ENCODE results near the gene ATP5IF1. TPM values are rescaled to one million over a fixed set of nuclear protein-coding genes. Genes with fewer than 3 reads are reported as not detected.

The ATP5IF1 gene
- total RNA-seq, 1 donor from 2014 or later, result 87.2 TPM

GRCh38 chr1:28241638-28242241, 5.8 kb downstream of the ATP5IF1 start:
- DNase-seq (no peak), ATAC-seq (no peak)
- Histone ChIP-seq H3K4me1 (peaks cover 10% of the 10 kb centered on the region), H3K27ac (no peak overlapping the region), H3K9me3 (no peaks in the 10 kb centered on the region), H3K4me3 (no peak overlapping the region), H3K27me3 (no peaks in the 10 kb centered on the region), H3K36me3 (peaks cover 4% of the 10 kb centered on the region)
- TF ChIP-seq, protein P1, sequence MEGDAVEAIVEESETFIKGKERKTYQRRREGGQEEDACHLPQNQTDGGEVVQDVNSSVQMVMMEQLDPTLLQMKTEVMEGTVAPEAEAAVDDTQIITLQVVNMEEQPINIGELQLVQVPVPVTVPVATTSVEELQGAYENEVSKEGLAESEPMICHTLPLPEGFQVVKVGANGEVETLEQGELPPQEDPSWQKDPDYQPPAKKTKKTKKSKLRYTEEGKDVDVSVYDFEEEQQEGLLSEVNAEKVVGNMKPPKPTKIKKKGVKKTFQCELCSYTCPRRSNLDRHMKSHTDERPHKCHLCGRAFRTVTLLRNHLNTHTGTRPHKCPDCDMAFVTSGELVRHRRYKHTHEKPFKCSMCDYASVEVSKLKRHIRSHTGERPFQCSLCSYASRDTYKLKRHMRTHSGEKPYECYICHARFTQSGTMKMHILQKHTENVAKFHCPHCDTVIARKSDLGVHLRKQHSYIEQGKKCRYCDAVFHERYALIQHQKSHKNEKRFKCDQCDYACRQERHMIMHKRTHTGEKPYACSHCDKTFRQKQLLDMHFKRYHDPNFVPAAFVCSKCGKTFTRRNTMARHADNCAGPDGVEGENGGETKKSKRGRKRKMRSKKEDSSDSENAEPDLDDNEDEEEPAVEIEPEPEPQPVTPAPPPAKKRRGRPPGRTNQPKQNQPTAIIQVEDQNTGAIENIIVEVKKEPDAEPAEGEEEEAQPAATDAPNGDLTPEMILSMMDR (IDR thresholded peaks at IDR 0.05), result no peak
- intact Hi-C loops (cut with DNase I), result no loop called here

DNA sequence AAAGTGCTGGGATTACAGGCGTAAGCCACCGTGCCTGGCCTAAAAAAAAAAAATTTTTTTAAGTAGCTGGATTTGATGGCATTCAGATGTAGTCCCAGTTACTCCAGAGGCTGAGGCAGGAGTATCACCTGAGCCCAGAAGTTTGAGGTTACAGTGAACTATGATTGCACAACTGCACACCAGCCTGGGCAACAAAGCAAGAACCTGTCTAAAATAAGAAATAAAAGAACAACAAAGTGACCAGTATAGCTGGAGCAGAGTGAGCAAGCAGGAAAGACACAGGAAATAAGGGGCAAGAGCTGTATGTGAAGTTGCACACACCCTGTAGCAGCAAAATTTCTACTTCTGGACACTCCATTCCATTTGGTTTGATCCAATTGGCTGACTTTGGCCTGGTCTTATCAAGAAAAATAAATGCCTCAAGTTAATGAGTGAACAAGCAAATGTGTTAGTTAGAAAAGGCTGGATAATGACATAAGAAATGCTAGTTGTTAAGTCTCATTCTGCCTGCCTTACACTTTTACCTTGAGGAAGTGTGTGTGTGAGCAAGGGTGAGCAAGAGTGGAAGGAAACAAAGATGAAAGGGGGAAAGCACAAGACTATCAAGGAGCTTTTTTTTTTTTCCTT, 7.9 kb downstream of the ATP5IF1 start:
- Histone ChIP-seq H3K4me3 (no peak overlapping the region), H3K36me3 (no peaks in the 10 kb centered on the region), H3K27me3 (no peaks in the 10 kb centered on the region), H3K9me3 (no peaks in the 10 kb centered on the region), H3K4me1 (peaks cover 14% of the 10 kb centered on the region), H3K27ac (no peak overlapping the region)
- DNase-seq, result no peak
- TF ChIP-seq, protein P1 (IDR thresholded peaks at IDR 0.05), result no peak
- intact Hi-C loops (cut with DNase I), result no loop called here
- ATAC-seq, result no peak

DNA sequence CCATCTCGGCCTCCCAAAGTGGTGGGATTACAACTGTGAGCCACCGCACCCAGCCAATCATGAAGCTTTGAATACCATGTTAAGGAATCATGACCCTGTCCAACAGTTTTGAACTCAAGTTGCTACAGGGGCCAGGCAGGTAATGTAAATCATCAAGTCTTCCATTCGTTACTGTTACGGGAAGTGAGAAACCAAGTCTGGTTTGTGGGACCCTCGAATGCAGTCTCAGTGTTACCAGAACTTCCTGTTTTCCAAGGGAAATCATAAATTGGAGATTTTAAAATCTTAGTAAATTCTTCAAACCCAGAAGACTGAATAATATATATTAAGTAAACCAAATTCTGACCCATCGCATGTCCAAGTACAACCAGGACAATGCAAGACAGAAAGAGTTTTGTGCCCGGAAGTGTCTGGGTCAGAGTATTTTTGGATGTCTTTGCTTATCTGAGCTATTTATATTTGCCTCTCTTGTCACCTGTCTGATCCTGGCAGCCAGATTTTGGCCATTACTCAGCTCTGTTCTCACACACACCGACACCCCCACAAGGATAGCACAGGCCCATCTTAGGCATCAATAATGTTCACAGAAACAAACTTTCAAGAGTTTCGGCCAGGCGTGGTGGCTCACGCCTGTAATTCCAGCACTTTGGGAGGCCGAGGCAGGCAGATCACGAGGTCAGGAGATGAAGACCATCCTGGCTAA, 8.8 kb downstream of the ATP5IF1 start:
- intact Hi-C loops (cut with DNase I), result no loop called here
- DNase-seq (no peak), ATAC-seq (no peak)
- TF ChIP-seq, protein P1 (IDR thresholded peaks at IDR 0.05), result no peak
- no peaks in the 10 kb centered on the region for H3K36me3 ChIP-seq
- peaks cover 23% of the 10 kb centered on the region for H3K4me1 ChIP-seq
- H3K9me3 ChIP-seq, result no peaks in the 10 kb centered on the region
- H3K4me3 ChIP-seq, result no peak overlapping the region
- no peaks in the 10 kb centered on the region for H3K27me3 ChIP-seq
- no peak overlapping the region for H3K27ac ChIP-seq

GRCh38 chr1:28246427-28246832, 10.5 kb downstream of the ATP5IF1 start:
- TF ChIP-seq, protein P1 (IDR thresholded peaks at IDR 0.05), result no peak
- DNase-seq (no peak), ATAC-seq (no peak)
- Histone ChIP-seq H3K27ac (peak overlapping the region; percentile 81), H3K4me1 (peaks cover 36% of the 10 kb centered on the region), H3K27me3 (no peaks in the 10 kb centered on the region), H3K4me3 (peak overlapping the region; percentile 58), H3K36me3 (no peaks in the 10 kb centered on the region), H3K9me3 (no peaks in the 10 kb centered on the region)
- intact Hi-C loops (cut with DNase I), result no loop called here

DNA sequence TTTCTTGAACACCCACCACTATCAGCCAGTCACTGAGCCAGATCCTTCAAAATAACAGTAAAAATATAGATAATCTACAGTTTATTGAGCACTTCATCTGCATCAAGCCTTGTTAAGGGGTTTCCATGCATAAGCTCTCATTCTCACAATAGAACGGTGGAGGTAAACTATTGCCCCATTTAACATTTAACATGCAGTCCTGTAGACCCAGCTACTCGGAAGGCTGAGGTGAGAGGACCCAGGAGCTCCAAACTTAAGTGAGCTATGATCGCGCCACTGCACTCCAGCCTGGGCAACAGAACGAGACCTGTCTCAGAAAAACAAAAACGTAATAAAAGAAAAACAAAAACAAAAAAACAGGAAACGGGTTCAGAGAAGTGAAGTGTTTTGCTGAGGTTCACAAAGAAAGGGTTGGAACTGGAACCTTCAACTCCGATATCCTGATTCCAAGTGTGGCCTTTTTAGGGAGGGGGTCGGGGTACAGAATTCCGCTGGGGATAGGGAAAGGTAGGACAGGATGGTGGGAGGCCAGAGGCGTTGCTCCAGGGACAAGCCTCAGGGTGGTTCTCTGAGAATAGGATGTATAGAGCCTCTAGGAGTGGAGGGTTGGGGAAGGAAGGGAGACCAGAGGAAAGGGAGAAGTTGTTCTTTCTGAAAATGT, 11.8 kb downstream of the ATP5IF1 start:
- intact Hi-C loops (cut with DNase I), result no loop called here
- TF ChIP-seq, protein P1 (IDR thresholded peaks at IDR 0.05), result no peak
- no peaks in the 10 kb centered on the region for H3K9me3 ChIP-seq
- no peaks in the 10 kb centered on the region for H3K27me3 ChIP-seq
- ATAC-seq (no peak), DNase-seq (no peak)
- H3K36me3 ChIP-seq, result no peaks in the 10 kb centered on the region
- H3K4me1 ChIP-seq, result peaks cover 36% of the 10 kb centered on the region
- H3K4me3 ChIP-seq, result peak overlapping the region; percentile 44
- H3K27ac ChIP-seq, result peak overlapping the region; percentile 81

Measured in upper lobe of right lung (tissue), 1 donor.